ENCODE data around the gene ZNF555.
"Not testable (repeated sequence)": the region's sequence is repeated elsewhere in the genome, so short reads cannot be mapped to it uniquely, and the experiment has no call there.

Gene ZNF555

DNA sequence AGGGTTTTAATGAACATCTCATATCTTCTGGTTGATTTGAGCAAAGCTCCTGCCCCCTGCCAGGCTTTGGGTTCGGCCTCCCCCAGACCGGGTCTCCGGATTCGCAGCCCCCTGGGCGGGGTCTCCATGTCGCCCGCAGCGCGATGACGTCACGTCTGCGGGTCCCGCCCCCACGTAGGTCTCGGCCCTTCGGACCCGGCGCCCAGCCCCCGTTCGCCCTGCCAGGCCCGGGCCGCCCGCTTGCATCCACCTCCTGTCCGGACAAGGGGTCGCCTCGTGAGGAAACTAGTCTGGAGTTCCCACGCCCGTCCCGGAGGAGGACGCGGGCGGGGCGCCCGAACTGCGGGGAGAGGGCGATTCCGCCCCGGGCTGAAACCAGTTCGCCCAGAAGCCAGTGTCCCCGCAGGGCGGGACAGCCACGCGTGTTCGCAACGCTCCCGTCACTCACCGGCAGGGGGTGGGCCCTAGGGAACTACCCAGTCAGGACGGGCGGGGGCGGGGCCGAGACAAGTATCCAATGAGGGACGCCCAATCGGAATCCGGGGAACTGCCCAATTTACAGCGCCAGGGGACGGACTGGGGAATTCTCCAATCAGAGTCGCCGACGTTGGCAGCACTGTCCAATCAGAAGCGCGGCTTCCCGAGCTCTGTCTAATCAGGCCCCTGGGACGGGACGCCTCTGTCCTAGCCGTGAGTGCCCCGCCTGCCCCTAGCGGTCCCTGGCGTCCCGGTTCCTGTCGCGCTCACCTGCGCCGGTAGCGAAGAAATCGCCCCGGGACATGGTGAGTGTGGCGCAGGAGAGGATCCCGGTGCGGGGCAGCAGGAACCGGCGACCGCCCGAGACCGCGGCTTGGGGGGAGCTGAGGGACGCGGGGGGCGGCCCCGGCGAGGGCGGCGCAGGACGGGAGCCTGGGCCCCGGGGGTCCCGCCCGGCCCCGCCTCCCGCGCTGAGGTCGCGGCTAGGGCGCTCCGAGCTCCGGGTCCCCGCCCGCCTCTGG, at the start of gene ZNF555:
Gene ZNF555, plus strand, starts transcription at position 682 of the 998 bp plus-strand sequence. Its CDS starts 98 bp downstream, at position 780.
- peak; percentile 97 to 98 for DNase-seq (ENCODE audit: low read depth in 2 of 2, low spot score in 1 of 2)

DNA sequence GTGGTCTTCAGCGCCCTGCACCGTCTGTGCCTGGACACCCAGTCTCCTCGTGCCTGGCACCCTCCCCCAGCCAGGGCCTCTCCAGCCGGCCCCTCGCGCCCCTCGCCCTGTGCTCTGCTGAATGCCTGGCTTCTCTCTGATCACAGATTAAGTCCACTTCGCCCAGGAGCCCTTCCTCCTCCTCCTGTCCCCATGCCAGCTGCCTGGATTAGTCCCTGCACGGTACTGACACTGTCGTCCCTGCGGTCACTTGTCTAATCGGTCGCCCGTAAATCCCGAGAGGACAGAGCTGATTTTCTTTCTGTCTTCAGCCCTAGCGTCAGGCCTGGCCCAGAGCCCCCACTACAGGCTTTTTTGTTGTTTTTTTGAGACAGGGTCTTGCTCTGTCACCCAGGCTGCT, 49.4 kb upstream of the ZNF555 start:
- no peak for DNase-seq (ENCODE audit: low read depth in 2 of 2, low spot score in 1 of 2)

DNA sequence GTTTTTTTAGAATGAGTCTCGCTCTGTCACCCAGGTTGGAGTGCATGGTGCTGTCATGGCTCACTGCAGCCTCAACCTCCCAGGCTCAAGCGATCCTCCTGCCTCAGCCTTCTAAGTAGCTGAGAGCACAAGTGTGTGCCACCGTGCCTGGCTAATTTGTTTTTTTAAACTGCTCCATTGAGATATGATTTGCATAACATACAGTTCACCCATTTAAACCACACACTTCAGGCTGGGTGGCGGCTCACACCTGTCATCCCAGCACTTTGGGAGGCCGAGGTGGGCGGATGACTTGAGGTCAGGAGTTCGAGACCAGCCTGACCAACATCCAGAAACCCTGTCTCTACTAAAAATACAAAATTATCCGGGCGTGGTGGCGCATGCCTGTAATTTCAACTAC, 48.6 kb upstream of the ZNF555 start:
- DNase-seq (ENCODE audit: low read depth in 2 of 2, low spot score in 1 of 2) = not testable (repeated sequence)

DNA sequence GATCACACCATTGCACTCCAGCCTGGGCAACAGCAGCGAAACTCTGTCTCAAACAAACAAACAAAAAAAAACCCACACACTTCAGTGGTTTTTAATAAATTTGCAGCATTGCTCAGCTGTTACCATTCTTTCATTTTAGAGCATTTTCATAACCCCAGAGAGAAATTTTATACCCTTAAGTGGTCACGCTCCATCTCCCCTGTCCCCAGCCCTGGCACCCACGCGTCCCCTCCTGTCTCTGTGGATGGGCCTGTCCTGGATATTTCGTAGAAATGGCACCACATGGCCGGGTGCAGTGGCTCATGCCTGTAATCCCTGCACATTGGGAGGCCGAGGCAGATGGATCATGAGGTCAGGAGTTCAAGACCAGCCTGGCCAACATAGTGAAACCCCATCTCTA, 48.1 kb upstream of the ZNF555 start:
- no peak for DNase-seq (ENCODE audit: low read depth in 2 of 2, low spot score in 1 of 2)

DNA sequence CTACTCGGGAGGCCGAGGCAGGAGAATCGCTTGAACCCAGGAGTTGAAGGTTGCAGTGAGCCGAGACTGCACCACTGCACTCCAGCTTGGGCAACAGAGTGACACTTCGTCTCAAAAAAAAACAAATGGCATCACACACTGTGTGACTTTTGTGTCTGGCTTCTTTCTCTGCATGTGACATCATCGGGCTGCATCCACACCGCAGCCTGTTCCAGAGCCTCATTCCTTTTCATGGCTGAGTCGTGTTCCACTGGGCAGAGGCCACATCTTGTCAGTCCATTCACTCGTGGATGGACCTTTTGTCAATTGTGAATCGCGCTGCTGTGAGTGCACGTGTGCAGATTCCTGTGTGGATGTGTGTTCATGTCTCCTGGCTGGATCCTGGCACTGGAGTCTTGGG, 47.7 kb upstream of the ZNF555 start:
- no peak for DNase-seq (ENCODE audit: low read depth in 2 of 2, low spot score in 1 of 2)

DNA sequence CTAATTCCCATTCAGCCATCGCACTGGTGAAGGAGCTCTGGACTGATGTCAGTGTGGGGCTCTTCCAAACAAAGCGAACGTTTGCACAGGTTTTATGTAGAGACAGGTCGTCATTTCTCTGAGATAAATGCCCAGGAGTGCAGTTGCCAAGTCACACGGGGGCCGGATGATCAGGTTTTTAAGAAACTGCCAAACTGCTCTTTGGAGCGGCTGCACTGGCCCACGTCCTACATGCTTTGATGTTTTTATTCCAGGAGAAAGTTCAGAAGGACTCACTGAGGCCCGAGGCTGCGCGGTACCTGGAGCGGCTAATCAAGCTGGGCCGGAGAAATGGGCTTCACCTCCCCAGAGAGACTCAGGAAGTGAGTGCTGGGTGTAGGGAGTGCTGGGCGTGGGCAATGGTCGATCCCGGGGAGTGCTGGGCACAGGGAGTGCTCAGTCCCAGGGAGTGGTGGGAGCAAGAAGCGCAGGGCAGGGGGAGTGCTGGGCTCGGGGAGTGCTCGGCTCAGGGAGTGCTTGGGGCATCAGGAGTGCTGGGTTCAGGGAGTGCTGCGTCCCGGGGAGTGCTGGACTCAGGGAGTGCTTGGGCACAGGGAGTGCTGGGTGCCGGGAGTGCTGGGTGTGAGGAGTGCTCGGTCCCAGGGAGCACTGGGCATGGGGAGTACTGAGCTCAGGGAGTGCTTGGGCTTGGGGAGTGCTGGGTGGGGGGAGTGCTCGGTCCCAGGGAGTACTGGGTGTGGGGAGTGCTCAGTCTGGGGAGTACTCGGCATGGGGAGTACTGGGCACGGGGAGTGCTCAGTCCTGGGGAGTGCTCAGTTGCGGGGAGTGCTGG, 45.2 kb upstream of the ZNF555 start:
- DNase-seq (ENCODE audit: low read depth in 2 of 2, low spot score in 1 of 2) = no peak

DNA sequence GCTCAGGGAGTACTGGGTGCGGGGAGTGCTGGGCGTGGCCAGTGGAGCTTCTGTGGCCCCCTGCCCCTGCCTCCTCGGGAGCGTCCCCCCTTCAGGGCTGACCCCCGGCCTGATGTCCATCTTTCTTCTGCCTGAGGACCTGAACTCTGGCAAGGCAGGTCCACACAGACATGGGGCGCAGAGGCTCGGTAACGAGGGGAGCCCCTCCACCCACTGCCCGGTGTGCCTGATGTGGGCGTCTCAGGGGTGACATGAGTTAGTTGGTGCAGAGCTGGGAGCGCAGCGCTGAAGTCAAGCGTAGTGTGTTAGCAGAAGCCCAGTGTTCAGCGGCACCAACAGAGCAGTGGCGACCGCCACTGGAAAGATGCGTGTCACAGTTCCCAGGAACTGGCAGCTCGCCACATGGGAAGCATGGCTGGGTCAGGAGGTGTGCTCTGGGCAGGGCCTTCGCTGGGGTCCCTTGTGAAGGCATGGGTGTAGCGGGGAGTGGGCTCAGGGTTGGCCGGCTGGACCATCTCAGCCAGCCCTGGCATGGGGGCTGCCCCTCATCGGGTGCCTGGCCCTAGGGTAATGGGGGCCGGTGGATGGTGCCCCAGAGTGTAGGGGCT, 44.5 kb upstream of the ZNF555 start:
- DNase-seq (ENCODE audit: low read depth in 2 of 2, low spot score in 1 of 2) = no peak

DNA sequence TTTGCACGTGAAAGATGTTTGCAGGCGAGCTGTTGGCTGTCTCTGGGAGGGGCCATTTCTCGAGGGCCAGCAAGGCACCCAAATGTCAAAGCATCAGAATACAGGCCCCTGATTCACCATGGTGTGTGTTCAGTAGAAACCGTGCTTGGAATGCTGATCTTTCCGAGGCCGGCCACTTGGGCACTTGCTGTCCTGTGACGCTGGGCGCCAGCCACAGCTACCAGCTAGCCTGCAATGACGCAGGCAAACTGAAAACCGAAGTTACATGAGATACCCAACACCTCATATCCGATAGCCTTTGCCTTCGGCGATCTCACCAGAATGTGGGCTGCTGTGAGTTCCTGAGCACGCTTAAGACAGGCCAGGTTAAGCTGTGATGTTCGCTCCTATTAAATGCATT, 44.0 kb upstream of the ZNF555 start:
- DNase-seq (ENCODE audit: low read depth in 2 of 2, low spot score in 1 of 2) = no peak

DNA sequence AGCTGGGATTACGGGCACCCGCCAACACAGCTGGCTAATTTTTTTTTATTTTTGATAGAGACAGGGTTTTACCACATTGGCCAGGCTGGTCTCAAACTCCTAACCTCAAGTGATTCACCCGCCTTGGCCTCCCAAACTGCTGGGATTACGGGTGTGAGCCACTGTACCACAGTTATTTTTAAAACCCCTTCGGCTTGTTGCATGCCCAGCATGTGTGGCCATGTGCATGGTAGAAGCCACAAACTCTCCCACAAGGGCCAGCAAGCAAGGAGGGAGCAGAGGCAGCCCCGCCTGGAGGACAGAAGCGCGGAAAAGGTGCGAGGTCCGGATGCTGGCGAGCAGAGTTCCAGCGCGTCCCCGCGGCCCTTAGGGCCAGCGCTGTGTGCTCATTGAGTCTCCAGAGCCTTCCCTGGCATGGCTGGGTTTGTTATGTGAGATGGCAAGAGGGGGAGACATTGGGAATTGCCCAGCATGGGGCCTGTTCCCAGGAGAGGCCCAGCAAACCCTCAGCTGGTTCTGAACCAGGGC, 43.1 kb upstream of the ZNF555 start:
- DNase-seq (ENCODE audit: low read depth in 2 of 2, low spot score in 1 of 2) = no peak

DNA sequence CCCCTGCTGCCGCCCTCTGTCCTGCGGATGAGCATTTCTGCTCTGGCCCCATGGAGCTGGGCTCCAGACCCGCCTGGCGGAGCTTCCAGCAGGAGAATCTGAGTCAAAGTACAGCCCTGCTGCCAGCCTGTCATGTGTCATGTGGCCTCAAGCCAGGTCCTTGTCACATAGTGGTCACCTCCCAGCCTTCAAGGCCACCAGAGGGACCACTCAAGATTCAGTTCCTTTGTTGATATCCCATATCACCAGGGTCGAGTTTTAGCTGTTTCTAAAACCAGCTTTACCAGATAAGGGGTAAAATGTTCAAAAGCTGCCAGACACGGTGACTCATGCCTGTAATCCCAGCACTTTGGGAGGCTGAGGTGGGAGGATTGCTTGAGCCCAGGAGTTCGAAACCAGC, 42.5 kb upstream of the ZNF555 start:
- no peak for DNase-seq (ENCODE audit: low read depth in 2 of 2, low spot score in 1 of 2)

DNA sequence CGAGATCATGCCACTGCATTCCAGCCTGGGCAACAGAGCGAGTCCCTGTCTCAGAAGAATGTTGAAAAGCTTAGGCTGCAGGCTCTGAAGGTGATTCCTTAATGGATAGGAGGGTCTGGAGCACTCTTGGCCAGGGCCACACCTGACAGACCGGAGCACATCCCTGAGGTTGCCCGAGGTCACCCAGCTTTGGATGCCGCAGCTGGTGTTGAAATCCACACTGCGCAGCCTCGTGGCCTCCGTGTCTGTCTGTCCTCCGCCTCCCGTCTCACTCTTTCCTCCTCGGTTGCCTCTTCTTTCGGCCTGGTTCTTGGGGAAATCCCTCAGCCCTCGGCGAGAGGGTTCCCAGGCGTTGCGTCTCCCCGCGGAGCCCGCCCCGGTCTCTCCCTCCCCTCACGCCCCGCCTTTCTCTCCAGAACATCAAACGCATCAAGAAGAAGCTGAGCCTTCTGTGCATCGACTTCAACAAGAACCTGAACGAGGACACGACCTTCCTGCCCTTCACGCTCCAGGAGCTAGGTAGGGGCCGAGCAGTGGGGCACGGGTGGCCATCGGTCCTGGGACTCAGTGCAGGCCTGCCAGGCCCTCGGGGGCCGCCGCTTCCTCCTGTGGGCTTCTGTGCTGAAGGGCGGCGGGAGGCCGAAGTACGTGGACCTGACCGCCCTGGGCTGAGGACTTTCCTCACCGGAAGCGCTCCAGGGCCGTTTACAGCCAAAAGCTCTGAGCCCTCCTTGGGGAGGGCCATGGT, 41.8 kb upstream of the ZNF555 start:
- DNase-seq (ENCODE audit: low read depth in 2 of 2, low spot score in 1 of 2) = no peak

DNA sequence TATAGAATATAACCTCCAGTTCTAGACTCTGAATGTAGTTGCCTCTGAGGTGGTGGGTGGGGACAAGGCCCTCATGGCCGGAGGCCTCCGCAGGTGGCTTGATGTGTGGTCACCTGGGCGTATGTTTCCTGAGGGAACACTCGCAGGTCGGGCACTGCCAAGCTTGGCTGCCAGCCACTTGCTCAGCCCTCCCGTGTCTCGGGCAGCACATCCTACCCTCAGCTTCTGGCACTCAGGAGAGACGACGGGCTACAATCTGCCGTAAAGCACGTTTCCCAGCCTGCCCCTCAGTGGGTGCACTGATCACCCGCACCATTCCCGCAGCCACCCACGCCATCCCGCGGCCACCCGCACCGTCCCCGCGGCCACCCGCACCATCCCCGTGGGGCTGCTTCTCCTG, 40.8 kb upstream of the ZNF555 start:
- no peak for DNase-seq (ENCODE audit: low read depth in 2 of 2, low spot score in 1 of 2)

DNA sequence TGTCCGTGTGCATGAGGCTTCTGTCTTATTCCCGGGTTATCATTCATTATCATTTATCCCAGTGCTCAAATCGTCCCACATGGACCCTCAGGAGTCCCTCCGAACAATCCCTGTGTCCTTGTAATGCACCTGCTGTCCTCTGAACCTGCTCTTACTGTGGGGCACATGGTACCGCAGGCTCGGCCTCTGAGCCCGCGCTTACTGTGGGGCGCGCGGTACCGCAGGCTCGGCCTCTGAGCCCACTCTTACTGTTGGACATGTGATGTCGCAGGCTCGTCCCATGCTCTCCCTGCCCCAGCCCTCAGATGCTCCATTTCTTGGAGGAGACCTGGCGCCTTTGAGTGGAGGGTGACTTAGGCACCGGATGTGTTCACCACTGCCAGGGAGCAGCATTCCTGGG, 38.4 kb upstream of the ZNF555 start:
- DNase-seq (ENCODE audit: low read depth in 2 of 2, low spot score in 1 of 2) = no peak

DNA sequence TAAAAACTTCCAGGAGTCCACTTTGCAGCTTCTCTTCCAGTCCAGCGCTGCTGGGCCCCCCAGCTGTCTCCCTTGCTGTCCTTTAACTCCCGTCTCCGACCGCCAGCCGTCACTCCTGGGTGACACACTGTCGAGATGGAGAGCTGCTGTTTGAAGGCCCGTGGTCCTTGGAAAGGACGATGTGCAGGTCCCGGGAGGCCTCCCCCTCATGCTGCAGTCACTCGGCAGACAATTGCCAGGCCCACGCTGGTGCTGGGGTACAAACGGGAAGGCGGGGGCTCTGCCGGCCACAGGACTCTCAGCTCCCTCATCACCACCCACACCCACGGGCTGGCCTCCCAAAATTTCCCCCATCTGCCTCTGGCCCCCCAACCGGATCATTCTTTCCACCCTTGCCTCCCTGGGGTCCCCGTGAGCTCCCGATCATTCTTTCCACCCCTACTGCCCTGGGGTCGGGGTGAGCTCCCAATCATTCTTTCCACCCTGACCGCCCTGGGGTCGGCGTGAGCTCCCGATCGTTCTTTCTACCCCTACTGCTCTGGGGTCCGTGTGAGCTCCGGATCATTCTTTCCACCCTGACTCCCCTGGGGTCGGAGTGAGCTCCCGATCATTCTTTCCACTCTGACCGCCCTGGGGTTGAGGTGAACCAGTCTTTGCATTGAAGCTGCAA, 37.7 kb upstream of the ZNF555 start:
- no peak for DNase-seq (ENCODE audit: low read depth in 2 of 2, low spot score in 1 of 2)

DNA sequence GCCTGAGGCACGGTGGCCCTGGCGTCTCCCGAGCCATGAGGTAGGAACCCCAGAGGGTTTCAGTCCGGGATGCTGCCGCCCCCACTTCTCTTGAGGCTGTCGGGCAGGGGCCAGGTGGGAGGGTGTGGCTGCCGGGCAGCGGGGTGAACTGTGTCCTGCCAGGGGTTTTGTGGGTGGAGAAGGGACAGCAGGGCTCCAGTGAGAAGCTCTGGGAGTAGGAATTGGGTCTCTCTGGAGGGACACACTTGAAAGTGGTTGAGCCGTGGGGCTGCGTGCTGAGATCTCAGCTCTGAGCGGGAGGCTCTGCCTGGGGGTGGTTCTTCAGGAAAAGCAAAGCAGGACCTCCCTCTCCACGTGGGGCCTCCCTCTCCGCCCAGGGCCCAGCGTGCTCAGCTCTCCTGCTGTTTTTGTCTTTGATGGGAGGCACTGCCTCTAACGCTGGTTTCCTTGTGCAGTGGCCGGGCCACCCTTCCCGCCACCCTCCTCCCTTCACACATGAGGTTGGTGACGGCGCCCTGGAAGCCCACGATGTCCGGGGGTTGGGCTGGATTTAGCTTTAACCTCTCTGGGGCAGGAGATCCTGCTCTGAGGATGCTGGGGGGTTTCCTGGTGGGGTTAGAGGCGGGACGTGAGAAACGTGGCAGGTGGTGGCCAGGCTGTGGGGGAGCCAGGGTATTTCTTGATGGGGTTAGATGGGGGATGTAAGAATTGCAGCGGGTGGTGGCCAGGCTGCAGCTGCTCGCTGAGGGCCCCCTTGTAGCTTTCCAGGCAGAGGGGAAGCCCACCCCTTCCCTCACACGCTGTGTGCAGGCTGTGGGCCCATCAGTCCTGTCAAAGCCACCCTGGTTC, 36.9 kb upstream of the ZNF555 start:
- no peak for DNase-seq (ENCODE audit: low read depth in 2 of 2, low spot score in 1 of 2)

DNA sequence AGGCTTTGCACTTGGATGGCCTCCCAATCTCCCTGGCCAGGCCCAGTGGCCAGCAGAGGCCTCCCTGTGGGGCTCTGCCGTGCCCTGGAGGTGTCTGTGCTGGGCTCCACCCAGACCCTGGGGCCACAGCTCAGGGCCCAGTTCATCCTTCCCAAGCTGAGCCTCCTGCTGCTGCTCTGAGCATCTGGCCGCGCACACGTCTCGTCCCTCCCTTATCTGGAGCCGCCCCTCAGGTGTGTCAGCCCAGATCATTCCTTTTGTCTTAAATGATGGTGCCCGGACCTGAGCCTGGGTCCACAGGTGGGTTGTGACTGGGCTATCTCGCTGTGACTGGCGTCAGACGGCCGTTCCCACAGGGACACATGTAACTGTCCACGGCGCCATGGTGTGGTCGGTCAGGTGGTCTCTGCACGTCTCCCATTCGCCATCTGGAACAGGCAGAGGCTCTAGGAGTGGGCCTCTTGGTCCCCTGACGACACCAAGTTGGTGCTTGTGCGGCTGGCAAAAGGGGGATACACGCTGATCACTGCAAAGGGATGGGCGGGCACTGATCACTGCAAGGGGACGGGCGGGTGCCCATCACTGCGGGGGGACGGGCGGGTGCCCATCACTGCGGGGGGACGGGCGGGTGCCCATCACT, 35.9 kb upstream of the ZNF555 start:
- no peak for DNase-seq (ENCODE audit: low read depth in 2 of 2, low spot score in 1 of 2)

DNA sequence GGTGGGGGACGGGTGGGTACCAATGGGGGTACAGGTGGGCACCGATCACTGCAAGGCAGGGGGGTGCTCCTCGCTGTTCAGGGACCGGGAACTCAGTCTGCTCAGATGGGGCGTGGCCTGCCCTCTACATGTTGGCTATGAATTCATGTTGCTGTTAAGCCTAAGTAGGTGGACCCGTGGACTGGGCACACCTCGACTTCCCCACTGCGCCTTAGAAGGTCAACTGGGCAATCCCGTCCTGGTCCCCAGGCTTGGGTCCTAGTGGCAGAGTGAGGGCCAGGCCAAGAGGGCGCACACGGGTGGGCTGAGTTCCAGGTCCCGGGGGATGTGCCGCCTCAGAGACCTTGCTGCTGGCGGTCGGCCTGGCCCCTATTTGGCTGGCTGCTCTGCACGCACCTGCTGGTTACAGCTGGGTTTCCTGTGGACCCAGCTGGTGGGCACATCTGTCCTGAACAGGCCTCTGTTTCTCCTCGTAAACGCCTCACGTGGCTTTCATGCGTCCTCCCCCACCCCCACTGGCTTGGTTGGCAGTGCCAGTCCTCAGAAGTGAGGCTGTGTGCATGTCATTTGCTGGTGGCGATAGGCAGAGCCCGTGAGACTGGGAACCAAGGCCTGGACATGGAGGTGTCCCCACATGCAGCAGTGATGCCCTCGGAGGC, 35.2 kb upstream of the ZNF555 start:
- no peak for DNase-seq (ENCODE audit: low read depth in 2 of 2, low spot score in 1 of 2)

DNA sequence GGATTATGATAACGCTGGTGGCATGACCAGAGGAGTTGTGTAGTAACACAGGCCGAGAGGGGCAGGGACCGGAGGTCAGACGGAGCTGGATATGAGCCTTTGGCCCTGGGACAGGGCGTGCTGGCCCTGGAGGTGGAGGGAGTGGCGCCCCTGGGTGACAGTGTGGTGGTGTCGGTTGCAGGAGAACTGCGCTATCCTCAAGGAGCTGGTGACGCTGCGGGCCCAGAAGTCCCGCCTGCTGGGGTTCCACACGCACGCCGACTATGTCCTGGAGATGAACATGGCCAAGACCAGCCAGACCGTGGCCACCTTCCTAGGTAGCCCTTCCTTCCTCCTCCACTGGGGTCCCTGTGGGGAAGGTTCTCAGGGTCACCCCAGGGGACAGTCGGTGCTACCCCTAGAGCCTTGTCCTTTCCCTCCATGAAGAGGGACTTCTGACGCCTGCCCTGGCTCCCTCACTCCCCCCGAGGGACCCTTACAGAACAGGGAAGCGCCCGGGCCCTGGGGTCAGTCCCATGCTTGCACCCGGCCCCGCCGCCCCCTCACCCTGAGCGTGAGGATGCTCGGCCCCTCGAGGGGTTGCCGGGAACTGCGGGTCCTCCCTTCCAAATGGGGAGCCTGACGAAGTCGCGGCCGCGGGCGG, 34.4 kb upstream of the ZNF555 start:
- DNase-seq (ENCODE audit: low read depth in 2 of 2, low spot score in 1 of 2) = no peak
